Measurements from ENCODE around the gene HAND2. TPM values are rescaled to one million over a fixed set of nuclear protein-coding genes. Genes with fewer than 3 reads are reported as not detected.

HAND2 gene
- total RNA-seq, 1 donor from 2014 or later: not detected

DNA sequence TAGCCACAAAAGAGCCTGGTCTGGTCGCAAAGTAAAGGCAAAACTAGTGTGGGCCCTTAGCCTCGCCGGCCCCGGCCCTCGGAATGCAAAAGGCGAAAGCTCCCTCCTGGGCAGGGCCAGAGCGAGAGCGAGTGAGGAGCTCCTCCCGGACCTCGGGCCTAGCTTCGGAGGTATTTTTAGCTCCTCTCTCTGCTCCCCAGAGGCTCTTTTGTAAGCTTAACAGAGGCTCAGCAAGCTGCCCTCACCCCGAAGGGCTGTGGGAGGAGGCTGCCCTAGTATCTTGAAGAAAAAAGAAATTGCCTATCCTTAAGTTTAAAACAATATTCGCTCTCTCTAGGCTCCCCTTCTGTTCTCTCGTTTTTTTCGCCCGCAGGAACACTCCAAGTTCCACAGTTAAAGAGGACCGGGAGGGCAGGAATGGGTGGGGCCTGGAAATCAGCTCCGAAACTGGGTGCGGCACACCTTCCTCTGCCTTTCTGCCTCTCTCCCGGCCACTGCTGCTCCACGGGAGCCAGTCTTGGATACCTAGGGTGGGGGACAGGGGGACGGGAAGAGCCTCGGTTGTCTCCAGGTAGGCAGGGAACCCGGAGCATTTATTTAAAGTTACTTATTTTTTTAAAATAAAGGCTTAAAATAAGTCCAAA lies 12.1 kb downstream of the HAND2 start:
- no peaks in the 10 kb centered on the region for H3K36me3 ChIP-seq (ENCODE audit: insufficient read depth, low read length)
- no peak overlapping the region for H3K4me2 ChIP-seq (ENCODE audit: low read length)
- peaks cover 4% of the 10 kb centered on the region for H3K9me3 ChIP-seq (ENCODE audit: insufficient read depth, low read depth, low read length)
- H3K4me1 ChIP-seq (ENCODE audit: insufficient read depth, low read length): peaks cover 11% of the 10 kb centered on the region
- FAIRE-seq: no peak
- peaks cover 95% of the 10 kb centered on the region for H3K27me3 Mint-ChIP-seq (ENCODE audit: low read depth, unreplicated experiment)
- H3K4me1 Mint-ChIP-seq (ENCODE audit: low read depth, unreplicated experiment): no peaks in the 10 kb centered on the region
- peaks cover 3% of the 10 kb centered on the region for H4K20me1 ChIP-seq (ENCODE audit: insufficient read depth, low read length)
- peaks cover 2% of the 10 kb centered on the region for H3K36me3 Mint-ChIP-seq (ENCODE audit: low read depth, unreplicated experiment)
- H3K79me2 ChIP-seq (ENCODE audit: insufficient read depth, low read length): no peaks in the 10 kb centered on the region
- TF ChIP-seq, protein P1, sequence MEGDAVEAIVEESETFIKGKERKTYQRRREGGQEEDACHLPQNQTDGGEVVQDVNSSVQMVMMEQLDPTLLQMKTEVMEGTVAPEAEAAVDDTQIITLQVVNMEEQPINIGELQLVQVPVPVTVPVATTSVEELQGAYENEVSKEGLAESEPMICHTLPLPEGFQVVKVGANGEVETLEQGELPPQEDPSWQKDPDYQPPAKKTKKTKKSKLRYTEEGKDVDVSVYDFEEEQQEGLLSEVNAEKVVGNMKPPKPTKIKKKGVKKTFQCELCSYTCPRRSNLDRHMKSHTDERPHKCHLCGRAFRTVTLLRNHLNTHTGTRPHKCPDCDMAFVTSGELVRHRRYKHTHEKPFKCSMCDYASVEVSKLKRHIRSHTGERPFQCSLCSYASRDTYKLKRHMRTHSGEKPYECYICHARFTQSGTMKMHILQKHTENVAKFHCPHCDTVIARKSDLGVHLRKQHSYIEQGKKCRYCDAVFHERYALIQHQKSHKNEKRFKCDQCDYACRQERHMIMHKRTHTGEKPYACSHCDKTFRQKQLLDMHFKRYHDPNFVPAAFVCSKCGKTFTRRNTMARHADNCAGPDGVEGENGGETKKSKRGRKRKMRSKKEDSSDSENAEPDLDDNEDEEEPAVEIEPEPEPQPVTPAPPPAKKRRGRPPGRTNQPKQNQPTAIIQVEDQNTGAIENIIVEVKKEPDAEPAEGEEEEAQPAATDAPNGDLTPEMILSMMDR (IDR thresholded peaks at IDR 0.05; ENCODE audit: insufficient read depth, low read depth, low read length): no peak
- no peak for TF ChIP-seq EZH2 (IDR thresholded peaks at IDR 0.05; ENCODE audit: insufficient read depth, low read length)
- H3K27me3 ChIP-seq (ENCODE audit: insufficient read depth, low read length): peaks cover 97% of the 10 kb centered on the region
- no peak overlapping the region for H3K27ac ChIP-seq (ENCODE audit: low read depth, low read length)
- H3K9me3 Mint-ChIP-seq (ENCODE audit: unreplicated experiment): peaks cover 47% of the 10 kb centered on the region
- H3K4me3 ChIP-seq (ENCODE audit: insufficient read depth, low read depth, low read length): no peak overlapping the region
- no peak for DNase-seq (ENCODE audit: low read depth)
- H3K9ac ChIP-seq (ENCODE audit: low read length): no peak overlapping the region
- H3K27ac Mint-ChIP-seq (ENCODE audit: unreplicated experiment): peak overlapping the region; percentile 69
- H2AFZ ChIP-seq (ENCODE audit: low read depth, low read length): no peak overlapping the region
- no peak overlapping the region for H3K4me3 Mint-ChIP-seq (ENCODE audit: unreplicated experiment)

DNA sequence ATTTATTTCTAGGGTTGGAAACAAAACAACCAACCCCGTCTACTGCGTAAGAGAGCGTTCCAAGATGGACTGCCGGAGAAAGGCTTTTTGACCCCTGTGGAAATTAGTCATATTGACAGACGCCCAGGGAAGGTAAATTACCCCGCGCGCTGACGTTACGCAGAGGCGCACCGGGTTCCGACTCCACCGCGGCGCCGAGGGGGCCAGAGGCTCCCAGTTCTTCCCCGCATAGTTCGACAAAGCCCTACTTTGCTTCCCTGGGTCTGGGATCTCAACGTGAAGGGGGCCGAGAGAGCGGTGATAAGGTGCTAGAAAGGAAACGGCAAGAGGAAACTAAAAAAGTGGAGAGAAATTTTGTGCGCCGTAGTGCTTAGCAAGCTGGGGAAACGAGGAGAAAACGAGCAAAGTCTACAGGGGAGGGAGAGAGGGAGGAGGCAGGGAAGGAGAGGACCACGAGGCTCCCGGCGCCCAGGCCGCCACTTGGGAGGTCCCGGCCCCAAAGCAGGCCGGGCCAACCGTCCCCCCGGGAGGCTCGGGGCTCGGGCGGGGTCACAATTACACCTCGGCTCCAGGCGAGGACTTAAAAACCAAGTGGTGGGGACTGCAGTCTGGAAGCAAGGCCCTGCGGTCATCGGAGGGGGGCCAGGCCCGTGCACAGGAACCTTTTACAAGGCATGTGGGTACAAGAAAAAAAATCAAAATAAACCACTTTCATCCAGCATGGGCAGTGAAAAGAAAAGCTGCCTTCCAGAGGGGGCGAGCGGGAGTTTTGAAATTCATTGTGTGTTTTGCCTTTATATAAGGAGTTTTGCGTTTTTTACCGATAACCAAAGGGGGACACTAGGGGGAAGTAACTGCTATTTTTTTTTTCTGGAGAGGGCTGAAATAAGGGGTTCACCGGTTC lies 13.2 kb downstream of the HAND2 start:
- peaks cover 95% of the 10 kb centered on the region for H3K27me3 Mint-ChIP-seq (ENCODE audit: low read depth, unreplicated experiment)
- DNase-seq (ENCODE audit: low read depth): no peak

More for the DNA sequence above, 13.2 kb downstream of the HAND2 start:
- no peaks in the 10 kb centered on the region for H3K36me3 ChIP-seq (ENCODE audit: insufficient read depth, low read length)
- TF ChIP-seq, protein P1 (IDR thresholded peaks at IDR 0.05; ENCODE audit: insufficient read depth, low read depth, low read length): no peak
- peak; percentile 56 for TF ChIP-seq EZH2 (IDR thresholded peaks at IDR 0.05; ENCODE audit: insufficient read depth, low read length)
- peaks cover 41% of the 10 kb centered on the region for H3K9me3 Mint-ChIP-seq (ENCODE audit: unreplicated experiment)
- peaks cover 4% of the 10 kb centered on the region for H3K9me3 ChIP-seq (ENCODE audit: insufficient read depth, low read depth, low read length)
- H3K4me3 ChIP-seq (ENCODE audit: insufficient read depth, low read depth, low read length): no peak overlapping the region
- no peak for FAIRE-seq
- no peak overlapping the region for H2AFZ ChIP-seq (ENCODE audit: low read depth, low read length)
- no peaks in the 10 kb centered on the region for H3K4me1 Mint-ChIP-seq (ENCODE audit: low read depth, unreplicated experiment)
- H3K27ac ChIP-seq (ENCODE audit: low read depth, low read length): no peak overlapping the region
- H3K27me3 ChIP-seq (ENCODE audit: insufficient read depth, low read length): peaks cover 99% of the 10 kb centered on the region
- peaks cover 2% of the 10 kb centered on the region for H3K36me3 Mint-ChIP-seq (ENCODE audit: low read depth, unreplicated experiment)
- peak overlapping the region; percentile 69 for H3K27ac Mint-ChIP-seq (ENCODE audit: unreplicated experiment)
- no peak overlapping the region for H3K4me3 Mint-ChIP-seq (ENCODE audit: unreplicated experiment)
- peak overlapping the region; percentile 74 for H3K4me2 ChIP-seq (ENCODE audit: low read length)
- peaks cover 4% of the 10 kb centered on the region for H3K4me1 ChIP-seq (ENCODE audit: insufficient read depth, low read length)
- no peaks in the 10 kb centered on the region for H3K79me2 ChIP-seq (ENCODE audit: insufficient read depth, low read length)
- no peak overlapping the region for H3K9ac ChIP-seq (ENCODE audit: low read length)
- H4K20me1 ChIP-seq (ENCODE audit: insufficient read depth, low read length): peaks cover 3% of the 10 kb centered on the region
